ENCODE data around the gene PPP1R2B. TPM values are rescaled to one million over a fixed set of nuclear protein-coding genes. Genes with fewer than 3 reads are reported as not detected.
A peak's percentile ranks its signal among the peaks of the same experiment; 100 is the strongest.

PPP1R2B gene
- total RNA-seq, 1 experiment from 2014 or later, result not detected

DNA sequence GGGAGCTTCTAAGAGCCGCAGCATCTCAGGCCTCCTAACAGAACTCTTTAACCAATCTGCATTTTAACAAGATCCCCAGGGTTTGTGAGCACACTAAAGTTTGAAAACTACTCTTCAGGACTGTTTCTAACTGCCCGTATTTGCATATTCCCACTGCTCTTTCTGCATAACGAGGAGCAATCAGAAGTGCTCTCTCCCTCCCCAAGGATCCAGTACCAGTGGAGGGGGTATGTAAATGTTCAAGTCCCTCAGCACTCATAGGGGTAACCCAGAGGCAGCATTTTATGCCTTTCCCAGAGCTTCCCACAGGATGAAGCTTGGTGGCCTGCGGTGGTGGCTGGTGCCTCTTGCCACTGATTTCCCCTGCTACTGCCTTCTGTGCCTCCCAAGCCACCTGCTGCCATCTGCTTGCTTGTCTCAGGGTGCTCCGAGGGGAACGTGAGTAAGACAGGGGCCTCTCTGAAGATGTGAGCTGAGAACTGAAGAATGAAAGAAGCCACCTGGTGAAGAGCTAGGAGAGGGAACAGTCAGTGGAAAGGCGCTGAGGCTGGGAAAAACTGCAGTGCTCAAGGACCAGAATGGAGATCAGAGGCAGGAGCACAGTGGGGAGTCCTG, 30.0 kb upstream of the PPP1R2B start:
- Mint-ChIP-seq H3K36me3 (no peaks in the 10 kb centered on the region), H3K4me1 (peaks cover 59% of the 10 kb centered on the region), H3K27ac (peak overlapping the region; percentile 83), H3K4me3 (peak overlapping the region; percentile 10; the same call in 1 of the 2 replicates), H3K9me3 (no peaks in the 10 kb centered on the region), H3K27me3 (ENCODE audit: low read depth) (peaks cover 3% of the 10 kb centered on the region; the same call in 1 of the 2 replicates)
- DNase-seq (ENCODE audit: low spot score), result peak; percentile 12
- ATAC-seq, result peak; percentile 68
- ChIA-PET CTCF (interaction anchor here (1.4 kb wide), 1 partner anchor 312 kb away, joined by 7 read pairs; no protein-coding TSS in a partner anchor), POLR2A (no interaction called here)
- TF ChIP-seq ETV6 (CRISPR knock-in tag; IDR thresholded peaks at IDR 0.05), result peak; percentile 42; the same call in 1 of the 2 replicates
- no peak for TF ChIP-seq RORB (CRISPR knock-in tag; IDR thresholded peaks at IDR 0.05)
- 0 out of 2 replicates have a peak, but pooled peaks have one; percentile 10 for TF ChIP-seq ZNF423 (CRISPR knock-in tag; IDR thresholded peaks at IDR 0.05)

GRCh38 chr5:156824241-156824640, 25.9 kb upstream of the PPP1R2B start:
- CTCF ChIA-PET, result interaction anchor here (0.7 to 1.8 kb wide), 13 partner anchors 8 to 885 kb away, joined by 3 to 8 read pairs (median 4); no protein-coding TSS in a partner anchor
- Mint-ChIP-seq H3K4me3 (no peak overlapping the region), H3K27ac (peak overlapping the region; percentile 34; the same call in 1 of the 2 replicates), H3K9me3 (peaks cover 12% of the 10 kb centered on the region), H3K4me1 (peaks cover 51% of the 10 kb centered on the region), H3K36me3 (peaks cover 10% of the 10 kb centered on the region), H3K27me3 (ENCODE audit: low read depth) (no peaks in the 10 kb centered on the region)
- POLR2A ChIA-PET, result interaction anchor here (0.6 kb wide), 1 partner anchor 918 kb away, joined by 4 read pairs; no protein-coding TSS in a partner anchor
- no peak for ATAC-seq
- TF ChIP-seq, protein P1, sequence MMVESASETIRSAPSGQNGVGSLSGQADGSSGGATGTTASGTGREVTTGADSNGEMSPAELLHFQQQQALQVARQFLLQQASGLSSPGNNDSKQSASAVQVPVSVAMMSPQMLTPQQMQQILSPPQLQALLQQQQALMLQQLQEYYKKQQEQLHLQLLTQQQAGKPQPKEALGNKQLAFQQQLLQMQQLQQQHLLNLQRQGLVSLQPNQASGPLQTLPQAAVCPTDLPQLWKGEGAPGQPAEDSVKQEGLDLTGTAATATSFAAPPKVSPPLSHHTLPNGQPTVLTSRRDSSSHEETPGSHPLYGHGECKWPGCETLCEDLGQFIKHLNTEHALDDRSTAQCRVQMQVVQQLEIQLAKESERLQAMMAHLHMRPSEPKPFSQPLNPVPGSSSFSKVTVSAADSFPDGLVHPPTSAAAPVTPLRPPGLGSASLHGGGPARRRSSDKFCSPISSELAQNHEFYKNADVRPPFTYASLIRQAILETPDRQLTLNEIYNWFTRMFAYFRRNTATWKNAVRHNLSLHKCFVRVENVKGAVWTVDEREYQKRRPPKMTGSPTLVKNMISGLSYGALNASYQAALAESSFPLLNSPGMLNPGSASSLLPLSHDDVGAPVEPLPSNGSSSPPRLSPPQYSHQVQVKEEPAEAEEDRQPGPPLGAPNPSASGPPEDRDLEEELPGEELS (CRISPR knock-in tag; IDR thresholded peaks at IDR 0.05), result no peak
- TF ChIP-seq, protein P2, sequence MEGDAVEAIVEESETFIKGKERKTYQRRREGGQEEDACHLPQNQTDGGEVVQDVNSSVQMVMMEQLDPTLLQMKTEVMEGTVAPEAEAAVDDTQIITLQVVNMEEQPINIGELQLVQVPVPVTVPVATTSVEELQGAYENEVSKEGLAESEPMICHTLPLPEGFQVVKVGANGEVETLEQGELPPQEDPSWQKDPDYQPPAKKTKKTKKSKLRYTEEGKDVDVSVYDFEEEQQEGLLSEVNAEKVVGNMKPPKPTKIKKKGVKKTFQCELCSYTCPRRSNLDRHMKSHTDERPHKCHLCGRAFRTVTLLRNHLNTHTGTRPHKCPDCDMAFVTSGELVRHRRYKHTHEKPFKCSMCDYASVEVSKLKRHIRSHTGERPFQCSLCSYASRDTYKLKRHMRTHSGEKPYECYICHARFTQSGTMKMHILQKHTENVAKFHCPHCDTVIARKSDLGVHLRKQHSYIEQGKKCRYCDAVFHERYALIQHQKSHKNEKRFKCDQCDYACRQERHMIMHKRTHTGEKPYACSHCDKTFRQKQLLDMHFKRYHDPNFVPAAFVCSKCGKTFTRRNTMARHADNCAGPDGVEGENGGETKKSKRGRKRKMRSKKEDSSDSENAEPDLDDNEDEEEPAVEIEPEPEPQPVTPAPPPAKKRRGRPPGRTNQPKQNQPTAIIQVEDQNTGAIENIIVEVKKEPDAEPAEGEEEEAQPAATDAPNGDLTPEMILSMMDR (IDR thresholded peaks at IDR 0.05), result no peak
- TF ChIP-seq ATF2 (CRISPR knock-in tag; IDR thresholded peaks at IDR 0.05; ENCODE audit: borderline replicate concordance, low read depth), result no peak
- TF ChIP-seq TEAD4 (CRISPR knock-in tag; IDR thresholded peaks at IDR 0.05), result no peak
- TF ChIP-seq, protein P3, sequence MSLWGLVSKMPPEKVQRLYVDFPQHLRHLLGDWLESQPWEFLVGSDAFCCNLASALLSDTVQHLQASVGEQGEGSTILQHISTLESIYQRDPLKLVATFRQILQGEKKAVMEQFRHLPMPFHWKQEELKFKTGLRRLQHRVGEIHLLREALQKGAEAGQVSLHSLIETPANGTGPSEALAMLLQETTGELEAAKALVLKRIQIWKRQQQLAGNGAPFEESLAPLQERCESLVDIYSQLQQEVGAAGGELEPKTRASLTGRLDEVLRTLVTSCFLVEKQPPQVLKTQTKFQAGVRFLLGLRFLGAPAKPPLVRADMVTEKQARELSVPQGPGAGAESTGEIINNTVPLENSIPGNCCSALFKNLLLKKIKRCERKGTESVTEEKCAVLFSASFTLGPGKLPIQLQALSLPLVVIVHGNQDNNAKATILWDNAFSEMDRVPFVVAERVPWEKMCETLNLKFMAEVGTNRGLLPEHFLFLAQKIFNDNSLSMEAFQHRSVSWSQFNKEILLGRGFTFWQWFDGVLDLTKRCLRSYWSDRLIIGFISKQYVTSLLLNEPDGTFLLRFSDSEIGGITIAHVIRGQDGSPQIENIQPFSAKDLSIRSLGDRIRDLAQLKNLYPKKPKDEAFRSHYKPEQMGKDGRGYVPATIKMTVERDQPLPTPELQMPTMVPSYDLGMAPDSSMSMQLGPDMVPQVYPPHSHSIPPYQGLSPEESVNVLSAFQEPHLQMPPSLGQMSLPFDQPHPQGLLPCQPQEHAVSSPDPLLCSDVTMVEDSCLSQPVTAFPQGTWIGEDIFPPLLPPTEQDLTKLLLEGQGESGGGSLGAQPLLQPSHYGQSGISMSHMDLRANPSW (CRISPR knock-in tag; conservative IDR thresholded peaks at IDR 0.05; ENCODE audit: low read depth), result no peak
- TF ChIP-seq ATF1 (CRISPR knock-in tag; IDR thresholded peaks at IDR 0.05), result no peak
- no peak for TF ChIP-seq IRF2 (CRISPR knock-in tag; IDR thresholded peaks at IDR 0.05; ENCODE audit: borderline replicate concordance, low read depth)
- no peak for DNase-seq (ENCODE audit: low spot score)

GRCh38 chr5:156824800-156825199, 25.3 kb upstream of the PPP1R2B start:
- DNase-seq (ENCODE audit: low spot score) (no peak), ATAC-seq (peak; percentile 76)
- Mint-ChIP-seq H3K4me1 (peaks cover 47% of the 10 kb centered on the region), H3K27ac (peak overlapping the region; percentile 55), H3K36me3 (peaks cover 10% of the 10 kb centered on the region), H3K4me3 (no peak overlapping the region), H3K27me3 (ENCODE audit: low read depth) (no peaks in the 10 kb centered on the region; the same call in 1 of the 2 replicates), H3K9me3 (peaks cover 13% of the 10 kb centered on the region)
- ChIA-PET POLR2A (no interaction called here), CTCF (interaction anchor here (0.8 to 1.8 kb wide), 12 partner anchors 8 to 885 kb away, joined by 3 to 8 read pairs (median 4); no protein-coding TSS in a partner anchor)
- TF ChIP-seq, protein P4, sequence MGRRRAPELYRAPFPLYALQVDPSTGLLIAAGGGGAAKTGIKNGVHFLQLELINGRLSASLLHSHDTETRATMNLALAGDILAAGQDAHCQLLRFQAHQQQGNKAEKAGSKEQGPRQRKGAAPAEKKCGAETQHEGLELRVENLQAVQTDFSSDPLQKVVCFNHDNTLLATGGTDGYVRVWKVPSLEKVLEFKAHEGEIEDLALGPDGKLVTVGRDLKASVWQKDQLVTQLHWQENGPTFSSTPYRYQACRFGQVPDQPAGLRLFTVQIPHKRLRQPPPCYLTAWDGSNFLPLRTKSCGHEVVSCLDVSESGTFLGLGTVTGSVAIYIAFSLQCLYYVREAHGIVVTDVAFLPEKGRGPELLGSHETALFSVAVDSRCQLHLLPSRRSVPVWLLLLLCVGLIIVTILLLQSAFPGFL (CRISPR knock-in tag; IDR thresholded peaks at IDR 0.05; ENCODE audit: borderline replicate concordance), result no peak
- no peak for TF ChIP-seq CREM (CRISPR knock-in tag; IDR thresholded peaks at IDR 0.05)
- TF ChIP-seq, protein P2 (IDR thresholded peaks at IDR 0.05), result no peak
- TF ChIP-seq NR3C1 (CRISPR knock-in tag; conservative IDR thresholded peaks at IDR 0.05; ENCODE audit: low read depth), result no peak
- no peak for TF ChIP-seq ATF1 (CRISPR knock-in tag; IDR thresholded peaks at IDR 0.05)
- TF ChIP-seq, protein P5, sequence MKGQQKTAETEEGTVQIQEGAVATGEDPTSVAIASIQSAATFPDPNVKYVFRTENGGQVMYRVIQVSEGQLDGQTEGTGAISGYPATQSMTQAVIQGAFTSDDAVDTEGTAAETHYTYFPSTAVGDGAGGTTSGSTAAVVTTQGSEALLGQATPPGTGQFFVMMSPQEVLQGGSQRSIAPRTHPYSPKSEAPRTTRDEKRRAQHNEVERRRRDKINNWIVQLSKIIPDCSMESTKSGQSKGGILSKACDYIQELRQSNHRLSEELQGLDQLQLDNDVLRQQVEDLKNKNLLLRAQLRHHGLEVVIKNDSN (CRISPR knock-in tag; IDR thresholded peaks at IDR 0.05), result no peak
